HepG2 (cell line): ENCODE results near the gene PRMT2. TPM values are rescaled to one million over a fixed set of nuclear protein-coding genes. Genes with fewer than 3 reads are reported as not detected.
A peak's percentile ranks its signal among the peaks of the same experiment; 100 is the strongest.

Experiments used
- CBX2 ChIP-seq, 2 experiments: fragments of 200-600 bp in 1 of 2; sonication (generic); formaldehyde crosslinking in 1 of 2; IDR thresholded peaks; 2 replicates each; pipeline versions ENCODE4 v1.7.0 to v1.8.1; 2018 to 2022; ENCODE audit warnings: low read depth in 2 of 2, low read length in 1 of 2, mild to moderate bottlenecking in 1 of 2, missing genetic modification reagents in 1 of 2
- CBX5 ChIP-seq: sonication (generic); formaldehyde crosslinking; IDR thresholded peaks from 2 replicates; pipeline ENCODE4 v1.4.0; 2020; ENCODE audit warnings: missing genetic modification reagents, borderline replicate concordance
- CC2D1A ChIP-seq: sonication (generic); formaldehyde crosslinking; IDR thresholded peaks from 2 replicates; pipeline ENCODE4 v1.8.1; 2023; ENCODE audit warnings: mild to moderate bottlenecking, missing genetic modification reagents
- EZH2 ChIP-seq: conservative IDR thresholded peaks from 2 replicates; pipeline ENCODE4 v1.6.1; 2012; ENCODE audit warnings: mild to moderate bottlenecking, low read depth, low read length, moderate library complexity
- GMEB1 ChIP-seq: sonication (generic); formaldehyde crosslinking; IDR thresholded peaks from 2 replicates; pipeline ENCODE4 v1.5.1; 2020; ENCODE audit warnings: missing genetic modification reagents, mild to moderate bottlenecking, borderline replicate concordance
- HDAC1 ChIP-seq: sonication (generic); formaldehyde crosslinking; IDR thresholded peaks from 2 replicates; pipeline ENCODE4 v1.5.1; 2020; ENCODE audit warnings: mild to moderate bottlenecking, missing genetic modification reagents
- HIC2 ChIP-seq: sonication (generic); formaldehyde crosslinking; IDR thresholded peaks from 2 replicates; pipeline ENCODE4 v1.9.0; 2022; ENCODE audit warnings: low read depth, missing genetic modification reagents
- KLF13 ChIP-seq: sonication (generic); formaldehyde crosslinking; IDR thresholded peaks from 2 replicates; pipeline ENCODE4 v1.4.0; 2020; ENCODE audit warnings: mild to moderate bottlenecking, missing genetic modification reagents
- MLXIP ChIP-seq: sonication (generic); formaldehyde crosslinking; IDR thresholded peaks from 2 replicates; pipeline ENCODE4 v1.9.0; 2021; ENCODE audit warnings: missing genetic modification reagents, borderline replicate concordance
- MTA1 ChIP-seq: sonication (generic); formaldehyde crosslinking; IDR thresholded peaks from 2 replicates; pipeline ENCODE4 v1.4.0; 2020; ENCODE audit warnings: missing genetic modification reagents, mild to moderate bottlenecking, borderline replicate concordance
- MXD4 ChIP-seq: IDR thresholded peaks from 2 replicates; pipeline ENCODE4 v1.6.1; 2016; ENCODE audit warnings: mild to moderate bottlenecking, missing biosample characterization, missing genetic modification reagents
- MYNN ChIP-seq: sonication (generic); formaldehyde crosslinking; IDR thresholded peaks from 2 replicates; pipeline ENCODE4 v1.4.0; 2020; ENCODE audit warnings: mild to moderate bottlenecking, low read depth, missing genetic modification reagents
- POLR2AphosphoS5 ChIP-seq: IDR thresholded peaks from 2 replicates; pipeline ENCODE4 v1.6.1; 2012; ENCODE audit warnings: low read depth, low read length
- SAP130 ChIP-seq: IDR thresholded peaks from 2 replicates; pipeline ENCODE4 v1.6.1; 2016; ENCODE audit warnings: low read depth
- SMAD1 ChIP-seq: sonication (generic); formaldehyde crosslinking; IDR thresholded peaks from 2 replicates; pipeline ENCODE4 v1.4.0; 2020; ENCODE audit warnings: missing genetic modification reagents, low read depth, mild to moderate bottlenecking, borderline replicate concordance
- THAP11 ChIP-seq: IDR thresholded peaks from 2 replicates; pipeline ENCODE4 v1.6.1; 2016; ENCODE audit warnings: missing biosample characterization, missing genetic modification reagents
- TP53 ChIP-seq: sonication (generic); formaldehyde crosslinking; conservative IDR thresholded peaks from 2 replicates; pipeline ENCODE4 v1.4.0; 2020; ENCODE audit warnings: missing genetic modification reagents
- ZKSCAN8 ChIP-seq: IDR thresholded peaks from 2 replicates; pipeline ENCODE4 v1.6.1; 2016; ENCODE audit warnings: borderline replicate concordance, missing genetic modification reagents, missing compliant biosample characterization
- ZNF296 ChIP-seq: sonication (generic); formaldehyde crosslinking; conservative IDR thresholded peaks from 2 replicates; pipeline ENCODE4 v1.5.0; 2020; ENCODE audit warnings: mild to moderate bottlenecking, missing genetic modification reagents
- ZNF598 ChIP-seq: sonication (generic); formaldehyde crosslinking; IDR thresholded peaks from 2 replicates; pipeline ENCODE4 v1.5.1; 2020; ENCODE audit warnings: mild to moderate bottlenecking, missing genetic modification reagents, borderline replicate concordance
- ZNF670 ChIP-seq: sonication (generic); formaldehyde crosslinking; IDR thresholded peaks from 2 replicates; pipeline ENCODE4 v1.8.0; 2022; ENCODE audit warnings: mild to moderate bottlenecking, missing genetic modification reagents, borderline replicate concordance
- ZNF883 ChIP-seq: sonication (generic); formaldehyde crosslinking; IDR thresholded peaks from 2 replicates; pipeline ENCODE4 v1.5.1; 2020; ENCODE audit warnings: mild to moderate bottlenecking, missing genetic modification reagents; ENCODE audit errors: not compliant biosample characterization
- polyA plus RNA-seq, 8 experiments: library from polyadenylated mRNA; depleted of rRNA in 3 of 8; stranded (reverse) in 7 of 8; unstranded in 1 of 8; fragments of >200 nt; fragmentation: Illumina TruSeq in 4 of 8; extraction: Trizol in 4 of 8; gene quantifications; 2 replicates each; pipeline versions ENCODE4 v1.2.1 to v1.2.3, GENCODE V29; 2011 to 2016; ENCODE audit warnings: low read depth in 4 of 8, missing spikeins in 1 of 8, mixed read lengths in 1 of 8; ENCODE audit not compliant: insufficient read depth in 1 of 8
- total RNA-seq, 5 experiments: library from RNA; depleted of rRNA; stranded (reverse); fragments of >200 nt; fragmentation: Illumina TruSeq; extraction: Trizol; gene quantifications; 2 replicates each; pipeline ENCODE4 v1.2.3, GENCODE V29; 2016; ENCODE audit warnings: low read depth in 1 of 5

PRMT2 gene
- total and polyA plus RNA-seq, 2 of the 13 experiments (the other 11 are each of a cell fraction or from before 2014, with no cell fraction given), result 54.4 to 78.8 TPM

- peak; percentile 84 for TF ChIP-seq GMEB1 (CRISPR knock-in tag)
- no peak for TF ChIP-seq ZNF598
- TF ChIP-seq ZKSCAN8 (CRISPR knock-in tag), result no peak
- no peak for TF ChIP-seq MYNN (CRISPR knock-in tag)
- no peak for TF ChIP-seq MLXIP
- TF ChIP-seq EZH2, result no peak
- peak; percentile 94; the same call in 1 of the 2 replicates for TF ChIP-seq MTA1 (CRISPR knock-in tag)
- TF ChIP-seq CBX2 (IDR thresholded peaks at IDR 0.05; ENCODE audit: low read depth, low read length), result no peak
- TF ChIP-seq CBX2 (CRISPR knock-in tag; IDR thresholded peaks at IDR 0.05; ENCODE audit: low read depth), result no peak
- TF ChIP-seq KLF13, result peak; percentile 95; the same call in 1 of the 2 replicates
- peak; percentile 90 for TF ChIP-seq POLR2AphosphoS5
- 0 out of 2 replicates have a peak, but pooled peaks have one; percentile 36 for TF ChIP-seq HIC2 (CRISPR knock-in tag)
- peak; percentile 61; the same call in 1 of the 2 replicates for TF ChIP-seq ZNF670
- peak; percentile 96 for TF ChIP-seq HDAC1 (CRISPR knock-in tag)
- TF ChIP-seq SMAD1 (CRISPR knock-in tag), result peak; percentile 84; the same call in 1 of the 2 replicates
- peak; percentile 92 for TF ChIP-seq SAP130 (CRISPR knock-in tag)
- TF ChIP-seq TP53 (CRISPR knock-in tag), result no peak
- no peak for TF ChIP-seq ZNF296 (CRISPR knock-in tag)
- TF ChIP-seq CBX5 (CRISPR knock-in tag), result 0 out of 2 replicates have a peak, but pooled peaks have one; percentile 9
- peak; percentile 76 for TF ChIP-seq ZNF883 (CRISPR knock-in tag)
- peak; percentile 88 for TF ChIP-seq MXD4 (CRISPR knock-in tag)
- TF ChIP-seq CC2D1A (CRISPR knock-in tag), result no peak
- peak; percentile 81 for TF ChIP-seq THAP11
Measured at GRCh38 chr21:46635324-46636180, at the start of gene PRMT2 (continued).
